Osteoblast (primary cell): ENCODE data around the gene NRXN2. TPM values are rescaled to one million over a fixed set of nuclear protein-coding genes. Genes with fewer than 3 reads are reported as not detected.
A peak's percentile ranks its signal among the peaks of the same experiment; 100 is the strongest.

ENCODE experiments used
- DNase-seq: peaks from one replicate; pipeline ENCODE4 v3.0.0; 2011; ENCODE audit warnings: low spot score, mixed read lengths; ENCODE audit not compliant: insufficient read length; ENCODE audit errors: missing footprints
- H2AFZ ChIP-seq: 2 replicates; pipeline ENCODE4 v1.6.0; 2011; ENCODE audit warnings: mild to moderate bottlenecking, low read length
- H3K27ac ChIP-seq: 2 replicates; pipeline ENCODE4 v1.5.1; 2011; ENCODE audit warnings: mild to moderate bottlenecking, low read depth, low read length, moderate library complexity
- H3K27me3 ChIP-seq: 2 replicates; pipeline ENCODE4 v1.6.0; 2012; ENCODE audit warnings: mild to moderate bottlenecking, control low read depth, inconsistent platforms, low read length, moderate library complexity; ENCODE audit not compliant: insufficient read depth
- H3K36me3 ChIP-seq: 2 replicates; pipeline ENCODE4 v1.5.1; 2011; ENCODE audit warnings: mild to moderate bottlenecking, low read length, control low read depth, moderate library complexity; ENCODE audit not compliant: insufficient read depth
- H3K4me1 ChIP-seq: 2 replicates; pipeline ENCODE4 v1.5.1; 2011; ENCODE audit warnings: mild to moderate bottlenecking, low read length, control low read depth, moderate library complexity; ENCODE audit not compliant: insufficient read depth
- H3K4me2 ChIP-seq: 2 replicates; pipeline ENCODE4 v1.6.0; 2011; ENCODE audit warnings: mild to moderate bottlenecking, low read length; ENCODE audit not compliant: insufficient read depth
- H3K4me3 ChIP-seq: fragments of 200-600 bp; sonication (generic); 3 replicates; pipeline ENCODE4 v1.5.1; 2012; ENCODE audit warnings: mild to moderate bottlenecking, low read length, inconsistent platforms; ENCODE audit not compliant: insufficient read depth
- H3K79me2 ChIP-seq: 2 replicates; pipeline ENCODE4 v1.6.0; 2012; ENCODE audit warnings: mild to moderate bottlenecking, low read length, control low read depth, inconsistent platforms; ENCODE audit not compliant: insufficient read depth
- H3K9me3 ChIP-seq: 2 replicates; pipeline ENCODE4 v1.5.1; 2011; ENCODE audit warnings: low read depth, low read length, control low read depth
- H4K20me1 ChIP-seq: 2 replicates; pipeline ENCODE4 v1.6.0; 2012; ENCODE audit warnings: mild to moderate bottlenecking, low read length, control low read depth; ENCODE audit not compliant: insufficient read depth
- CTCF ChIP-seq: IDR thresholded peaks from 2 replicates; pipeline ENCODE4 v1.5.1; 2011; ENCODE audit warnings: mild to moderate bottlenecking, low read depth, low read length, moderate library complexity; ENCODE audit errors: extremely low read depth
- total RNA-seq: library from RNA; depleted of rRNA; stranded (reverse); fragments of >200 nt; gene quantifications from 2 replicates; pipeline ENCODE4 v1.2.3, GENCODE V29; 2012

The NRXN2 gene
- total RNA-seq, 1 donor = 90.1 TPM

- no peaks in the 10 kb centered on the region for H4K20me1 ChIP-seq
- H3K9me3 ChIP-seq = no peaks in the 10 kb centered on the region
- H3K4me1 ChIP-seq = no peaks in the 10 kb centered on the region
- no peak overlapping the region for H3K4me3 ChIP-seq
- DNase-seq = peak; percentile 52
- H3K27ac ChIP-seq = no peak overlapping the region
- peaks cover 49% of the 10 kb centered on the region for H3K27me3 ChIP-seq
- no peak overlapping the region for H3K4me2 ChIP-seq
- TF ChIP-seq CTCF = no peak
- H3K79me2 ChIP-seq = no peaks in the 10 kb centered on the region
- no peak overlapping the region for H2AFZ ChIP-seq
- H3K36me3 ChIP-seq = no peaks in the 10 kb centered on the region
Measured at GRCh38 chr11:64697663-64698375, 25.2 kb downstream of the NRXN2 start.

- H3K36me3 ChIP-seq = no peaks in the 10 kb centered on the region
- H3K79me2 ChIP-seq = no peaks in the 10 kb centered on the region
- H3K4me2 ChIP-seq = no peak overlapping the region
- peaks cover 62% of the 10 kb centered on the region for H3K27me3 ChIP-seq
- no peak overlapping the region for H2AFZ ChIP-seq
- no peaks in the 10 kb centered on the region for H3K9me3 ChIP-seq
- no peak overlapping the region for H3K27ac ChIP-seq
- no peaks in the 10 kb centered on the region for H4K20me1 ChIP-seq
- H3K4me3 ChIP-seq = no peak overlapping the region
- no peaks in the 10 kb centered on the region for H3K4me1 ChIP-seq
- peak; percentile 32 for DNase-seq
- no peak for TF ChIP-seq CTCF
Measured at GRCh38 chr11:64696045-64696444, 27.0 kb downstream of the NRXN2 start.

- no peaks in the 10 kb centered on the region for H3K36me3 ChIP-seq
- no peaks in the 10 kb centered on the region for H3K9me3 ChIP-seq
- DNase-seq = peak; percentile 60
- TF ChIP-seq CTCF = no peak
- H3K79me2 ChIP-seq = no peaks in the 10 kb centered on the region
- H3K27me3 ChIP-seq = peaks cover 66% of the 10 kb centered on the region
- H3K4me3 ChIP-seq = no peak overlapping the region
- no peaks in the 10 kb centered on the region for H4K20me1 ChIP-seq
- no peak overlapping the region for H3K27ac ChIP-seq
- H2AFZ ChIP-seq = no peak overlapping the region
- H3K4me2 ChIP-seq = no peak overlapping the region
- H3K4me1 ChIP-seq = no peaks in the 10 kb centered on the region
Measured at GRCh38 chr11:64695548-64695947, 27.4 kb downstream of the NRXN2 start.

- H3K4me1 ChIP-seq = no peaks in the 10 kb centered on the region
- no peaks in the 10 kb centered on the region for H3K36me3 ChIP-seq
- no peak overlapping the region for H3K4me2 ChIP-seq
- no peaks in the 10 kb centered on the region for H3K79me2 ChIP-seq
- H3K9me3 ChIP-seq = no peaks in the 10 kb centered on the region
- no peak overlapping the region for H3K4me3 ChIP-seq
- DNase-seq = peak; percentile 54
- H3K27ac ChIP-seq = no peak overlapping the region
- no peaks in the 10 kb centered on the region for H4K20me1 ChIP-seq
- TF ChIP-seq CTCF = no peak
- H3K27me3 ChIP-seq = peaks cover 62% of the 10 kb centered on the region
- no peak overlapping the region for H2AFZ ChIP-seq
Measured at GRCh38 chr11:64694821-64695365, 28.1 kb downstream of the NRXN2 start.
